RWPE2 (cell line): Measurements from ENCODE around the gene RIC8A.
A peak's percentile ranks its signal among the peaks of the same experiment; 100 is the strongest.

ENCODE experiments used
- ATAC-seq: fragments of 200-7000 bp; cut with Tn5 transposase; 3 replicates; pipeline ENCODE4 v1.9.1; 2021; ENCODE audit warnings: low read depth
- DNase-seq: peaks from one replicate; pipeline ENCODE4 v3.0.0-alpha.2; 2020; ENCODE audit warnings: low spot score
- H3K27ac ChIP-seq: fragments of 450-650 bp; 2 replicates; pipeline ENCODE4 v1.5.1; 2017; ENCODE audit warnings: mild to moderate bottlenecking; ENCODE audit not compliant: poor library complexity, severe bottlenecking
- H3K27me3 ChIP-seq: fragments of 250-450 bp; sonication (Bioruptor Pico); 2 replicates; pipeline ENCODE4 v1.5.1; 2021; ENCODE audit warnings: mild to moderate bottlenecking, moderate library complexity; ENCODE audit not compliant: insufficient read depth, poor library complexity, severe bottlenecking
- H3K36me3 ChIP-seq: fragments of 250-450 bp; sonication (Bioruptor Pico); 2 replicates; pipeline ENCODE4 v1.5.1; 2020; ENCODE audit warnings: low read depth, mild to moderate bottlenecking, moderate library complexity
- H3K4me1 ChIP-seq: fragments of 250-450 bp; sonication (Bioruptor Pico); 2 replicates; pipeline ENCODE4 v1.5.1; 2021; ENCODE audit warnings: mild to moderate bottlenecking, moderate library complexity; ENCODE audit not compliant: insufficient read depth, poor library complexity, severe bottlenecking
- H3K4me3 ChIP-seq: fragments of 250-450 bp; sonication (Bioruptor Pico); 2 replicates; pipeline ENCODE4 v1.5.1; 2021; ENCODE audit warnings: mild to moderate bottlenecking, moderate library complexity; ENCODE audit not compliant: severe bottlenecking
- H3K9me3 ChIP-seq: fragments of 250-450 bp; sonication (Bioruptor Pico); 2 replicates; pipeline ENCODE4 v1.5.1; 2021; ENCODE audit warnings: mild to moderate bottlenecking, moderate library complexity; ENCODE audit not compliant: severe bottlenecking
- TF ChIP-seq, protein P1 (sequence below): fragments of 450-650 bp; IDR thresholded peaks from one replicate; pipeline ENCODE4 v1.5.1; 2017; ENCODE audit warnings: mild to moderate bottlenecking, moderate library complexity; ENCODE audit not compliant: poor library complexity, severe bottlenecking

Gene RIC8A

DNA sequence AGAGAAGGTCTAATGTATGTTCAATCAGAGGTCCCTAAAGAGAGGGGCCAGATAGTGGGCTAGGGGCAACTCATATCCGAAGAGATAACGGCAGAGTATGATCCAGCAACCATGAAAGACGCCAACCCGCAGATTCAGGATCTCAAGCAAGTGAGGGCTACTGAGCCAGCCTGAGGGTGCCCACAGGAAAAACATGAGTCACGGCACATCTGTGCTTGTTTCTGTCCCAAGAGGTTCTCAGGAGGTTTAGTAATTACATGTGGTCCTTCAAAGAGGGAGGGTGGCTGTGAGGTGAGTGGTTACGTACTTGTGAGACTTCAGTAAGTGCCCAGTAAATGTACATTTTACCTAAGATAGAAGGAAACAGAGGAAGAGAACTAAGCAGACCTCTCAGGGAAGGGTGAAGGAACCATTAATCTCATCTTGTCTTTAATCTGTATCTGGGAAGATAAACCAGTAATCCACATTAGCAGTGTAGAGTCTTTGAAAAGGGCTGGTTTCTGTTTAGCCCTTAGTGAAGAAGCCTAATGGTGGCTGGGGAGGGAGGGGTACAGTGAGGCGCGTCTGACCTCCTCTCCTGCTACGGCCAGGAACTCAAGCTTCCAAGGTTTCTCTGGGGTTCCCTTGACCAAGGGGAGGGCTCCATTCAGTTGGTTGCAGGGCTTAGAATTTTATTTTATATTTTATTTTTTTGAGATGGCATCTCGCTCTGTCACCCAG is 18.4 kb downstream of the RIC8A start:
- Histone ChIP-seq H3K27me3 (no peaks in the 10 kb centered on the region), H3K4me3 (no peak overlapping the region), H3K4me1 (no peaks in the 10 kb centered on the region), H3K9me3 (no peaks in the 10 kb centered on the region), H3K36me3 (peaks cover 11% of the 10 kb centered on the region), H3K27ac (no peak overlapping the region)
- ATAC-seq (peak; percentile 41; the same call in 2 of the 3 replicates), DNase-seq (no peak)
- TF ChIP-seq, protein P1, sequence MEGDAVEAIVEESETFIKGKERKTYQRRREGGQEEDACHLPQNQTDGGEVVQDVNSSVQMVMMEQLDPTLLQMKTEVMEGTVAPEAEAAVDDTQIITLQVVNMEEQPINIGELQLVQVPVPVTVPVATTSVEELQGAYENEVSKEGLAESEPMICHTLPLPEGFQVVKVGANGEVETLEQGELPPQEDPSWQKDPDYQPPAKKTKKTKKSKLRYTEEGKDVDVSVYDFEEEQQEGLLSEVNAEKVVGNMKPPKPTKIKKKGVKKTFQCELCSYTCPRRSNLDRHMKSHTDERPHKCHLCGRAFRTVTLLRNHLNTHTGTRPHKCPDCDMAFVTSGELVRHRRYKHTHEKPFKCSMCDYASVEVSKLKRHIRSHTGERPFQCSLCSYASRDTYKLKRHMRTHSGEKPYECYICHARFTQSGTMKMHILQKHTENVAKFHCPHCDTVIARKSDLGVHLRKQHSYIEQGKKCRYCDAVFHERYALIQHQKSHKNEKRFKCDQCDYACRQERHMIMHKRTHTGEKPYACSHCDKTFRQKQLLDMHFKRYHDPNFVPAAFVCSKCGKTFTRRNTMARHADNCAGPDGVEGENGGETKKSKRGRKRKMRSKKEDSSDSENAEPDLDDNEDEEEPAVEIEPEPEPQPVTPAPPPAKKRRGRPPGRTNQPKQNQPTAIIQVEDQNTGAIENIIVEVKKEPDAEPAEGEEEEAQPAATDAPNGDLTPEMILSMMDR: no peak

DNA sequence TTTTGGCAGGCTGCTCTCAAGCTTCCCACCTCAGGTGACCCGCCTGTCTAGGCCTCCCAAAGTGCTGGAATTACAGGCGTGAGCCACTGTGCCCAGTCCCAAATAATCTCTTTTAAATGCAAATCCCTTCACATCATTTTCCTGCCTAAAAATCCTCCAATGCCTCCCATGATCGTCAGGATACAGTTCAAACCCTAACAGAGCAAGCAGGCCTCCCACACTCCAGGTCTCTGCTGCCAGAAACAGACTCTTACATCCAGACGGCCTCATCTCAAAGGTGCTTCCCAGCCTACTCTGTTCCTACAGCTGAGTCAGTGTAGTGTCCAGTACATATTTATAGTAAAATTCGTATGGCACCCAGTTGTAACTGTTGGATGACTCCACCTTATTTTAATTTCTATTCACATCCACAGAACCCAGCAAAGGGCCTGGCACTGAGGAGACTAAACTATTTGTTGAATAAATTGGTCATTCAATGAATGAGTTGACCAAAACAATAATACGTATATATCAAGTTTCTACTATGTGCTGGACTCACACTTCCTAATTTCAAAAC is 20.4 kb downstream of the RIC8A start:
- no peaks in the 10 kb centered on the region for H3K9me3 ChIP-seq
- H3K4me1 ChIP-seq: no peaks in the 10 kb centered on the region
- no peak overlapping the region for H3K27ac ChIP-seq
- H3K36me3 ChIP-seq: peaks cover 8% of the 10 kb centered on the region
- DNase-seq (no peak), ATAC-seq (no peak)
- H3K27me3 ChIP-seq: no peaks in the 10 kb centered on the region
- no peak overlapping the region for H3K4me3 ChIP-seq
- TF ChIP-seq, protein P1: no peak

DNA sequence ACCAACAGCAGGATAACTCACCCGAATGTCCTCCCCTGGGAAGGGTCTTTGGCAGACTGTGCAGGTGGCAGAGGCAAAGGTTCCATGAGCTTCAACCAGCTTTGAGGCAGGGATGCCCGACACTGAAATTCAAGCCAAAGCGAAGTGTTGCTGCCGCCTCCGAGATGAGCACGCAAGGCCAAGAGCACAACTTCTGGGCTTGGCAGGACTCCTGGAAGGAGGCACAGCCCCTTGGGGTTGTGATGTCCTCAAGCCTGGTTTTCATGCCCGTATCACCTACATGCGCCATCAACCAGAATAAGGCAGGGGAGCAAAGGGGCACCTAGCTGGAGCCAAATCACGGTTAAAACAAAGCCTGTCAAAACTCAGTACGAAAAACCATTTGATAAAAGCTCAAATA is 22.9 kb downstream of the RIC8A start:
- TF ChIP-seq, protein P1: no peak
- no peak overlapping the region for H3K4me3 ChIP-seq

DNA sequence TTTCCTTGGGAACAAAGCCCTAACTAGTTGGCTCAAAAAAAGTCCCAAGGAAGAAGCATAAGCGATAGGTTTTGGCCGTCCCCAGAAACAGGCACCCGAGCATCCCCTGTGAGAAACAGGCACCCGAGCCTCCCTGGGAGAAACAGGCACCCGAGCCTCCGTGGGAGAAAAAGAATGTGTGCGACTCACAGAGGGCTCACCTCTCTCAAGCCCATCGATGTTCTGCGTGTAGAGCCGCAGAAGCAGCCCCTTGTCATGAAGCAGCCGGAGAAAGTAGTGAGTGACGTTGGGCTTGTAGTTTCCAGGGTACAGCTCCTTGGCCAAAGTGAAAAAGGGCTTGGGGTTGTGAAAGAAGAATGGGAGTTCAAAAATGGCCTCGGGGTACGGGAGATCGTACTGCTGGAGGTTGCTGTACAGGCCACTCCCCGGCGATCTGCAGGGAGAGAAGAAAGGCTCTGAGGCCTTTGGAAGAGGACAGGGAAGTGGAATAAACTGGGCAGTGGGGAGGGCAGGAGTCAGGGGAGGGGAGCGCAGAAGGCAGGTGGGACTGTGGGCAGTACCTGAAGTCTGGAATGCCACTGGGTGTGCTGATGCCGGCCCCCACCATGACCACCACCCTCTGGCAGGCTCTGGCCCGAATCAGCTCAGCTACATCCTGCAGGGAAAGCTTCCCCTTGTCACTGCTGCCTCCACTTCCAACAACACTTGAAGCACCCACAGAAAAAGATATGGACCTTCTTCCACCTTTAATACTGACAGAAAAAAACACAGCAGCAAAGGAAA is 25.5 kb downstream of the RIC8A start:
- no peak overlapping the region for H3K4me3 ChIP-seq
- TF ChIP-seq, protein P1: no peak
- no peak for DNase-seq
- H3K27me3 ChIP-seq: no peaks in the 10 kb centered on the region
- H3K9me3 ChIP-seq: no peaks in the 10 kb centered on the region
- H3K27ac ChIP-seq: no peak overlapping the region
- peaks cover 9% of the 10 kb centered on the region for H3K36me3 ChIP-seq
- no peak for ATAC-seq
- H3K4me1 ChIP-seq: peaks cover 3% of the 10 kb centered on the region

More for the DNA sequence above, 22.9 kb downstream of the RIC8A start:
- Histone ChIP-seq H3K4me1 (no peaks in the 10 kb centered on the region), H3K27ac (no peak overlapping the region), H3K9me3 (no peaks in the 10 kb centered on the region), H3K27me3 (no peaks in the 10 kb centered on the region), H3K36me3 (peaks cover 8% of the 10 kb centered on the region)
- ATAC-seq: no peak
- no peak for DNase-seq
